IMR-90 (cell line): ENCODE measurements around the gene CYFIP1. TPM values are rescaled to one million over a fixed set of nuclear protein-coding genes. Genes with fewer than 3 reads are reported as not detected.
A peak's percentile ranks its signal among the peaks of the same experiment; 100 is the strongest.

ENCODE experiments used
- FOS ChIP-seq: fragments of 150-350 bp; IDR thresholded peaks from 2 replicates; pipeline ENCODE4 v1.6.1; 2016; ENCODE audit warnings: low read depth, low read length
- MAZ ChIP-seq: IDR thresholded peaks from 2 replicates; pipeline ENCODE4 v1.6.1; 2012; ENCODE audit warnings: low read depth, mild to moderate bottlenecking, low read length, improper control_type of control experiment, moderate library complexity, borderline replicate concordance
- MXI1 ChIP-seq: IDR thresholded peaks from 2 replicates; pipeline ENCODE4 v1.6.1; 2012; ENCODE audit warnings: low read depth, mild to moderate bottlenecking, low read length, moderate library complexity, borderline replicate concordance
- RFX5 ChIP-seq: IDR thresholded peaks from 2 replicates; pipeline ENCODE4 v1.8.0; 2012; ENCODE audit warnings: low read depth, mild to moderate bottlenecking, low read length, moderate library complexity
- polyA plus RNA-seq, 3 experiments: library from polyadenylated mRNA; depleted of rRNA; stranded (reverse); fragments of >200 nt; gene quantifications; 2 replicates each; pipeline ENCODE4 v1.2.3, GENCODE V29; 2012; ENCODE audit warnings: low replicate concordance in 1 of 3
- total RNA-seq: library from RNA; depleted of rRNA; stranded (reverse); fragments of >200 nt; gene quantifications from 2 replicates; pipeline ENCODE4 v1.2.3, GENCODE V29; 2012
- TF ChIP-seq, protein P1 (sequence below): fragments of 150-350 bp; IDR thresholded peaks from 2 replicates; pipeline ENCODE4 v1.6.1; 2017; ENCODE audit warnings: mild to moderate bottlenecking, antibody characterized with exemption, low read length, low read depth

CYFIP1 gene
- total and polyA plus RNA-seq, 2 of the 4 experiments (the other 2 are of a cell fraction) = 58.4 to 163 TPM

DNA sequence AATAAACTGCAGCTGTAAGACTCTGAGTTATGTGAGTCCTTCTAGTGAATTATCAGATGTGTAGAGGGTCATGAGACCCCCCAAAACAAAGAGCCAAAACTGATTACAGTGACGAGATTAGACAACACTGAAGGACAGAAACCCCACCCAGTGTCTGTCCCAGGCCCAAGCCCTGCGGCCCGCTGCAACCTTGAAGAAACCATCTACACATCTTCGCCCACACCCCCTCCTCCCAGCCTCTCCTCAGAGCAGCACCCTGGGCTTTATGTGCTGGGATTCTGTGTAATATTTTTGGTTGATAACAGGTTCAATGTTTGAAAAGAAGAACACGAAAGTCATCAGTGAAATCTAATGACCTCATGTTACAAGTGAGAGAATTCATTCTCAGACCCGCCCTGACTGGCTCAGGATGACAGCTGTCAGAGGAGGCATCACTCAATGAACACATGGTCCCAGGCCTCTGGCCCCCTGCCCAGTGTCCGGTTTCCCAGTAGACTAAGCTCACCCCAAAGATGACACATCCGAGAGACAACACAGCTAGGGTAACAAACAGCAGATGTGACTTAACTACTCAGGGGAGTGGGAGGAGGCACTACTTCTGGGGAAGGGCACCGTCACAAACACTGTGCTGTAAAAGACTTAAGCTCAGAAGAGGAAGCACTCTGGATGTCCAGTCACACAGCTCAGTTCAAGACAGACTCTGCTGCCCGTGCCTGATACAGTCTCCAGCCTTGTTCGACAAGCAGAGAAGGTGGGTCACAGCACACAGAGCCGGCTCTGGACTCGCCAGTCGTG, 92.8 kb downstream of the CYFIP1 start (continued):
- TF ChIP-seq MAZ (no peak), RFX5 (no peak), FOS (peak; percentile 59), MXI1 (peak; percentile 88)
- TF ChIP-seq, protein P1, sequence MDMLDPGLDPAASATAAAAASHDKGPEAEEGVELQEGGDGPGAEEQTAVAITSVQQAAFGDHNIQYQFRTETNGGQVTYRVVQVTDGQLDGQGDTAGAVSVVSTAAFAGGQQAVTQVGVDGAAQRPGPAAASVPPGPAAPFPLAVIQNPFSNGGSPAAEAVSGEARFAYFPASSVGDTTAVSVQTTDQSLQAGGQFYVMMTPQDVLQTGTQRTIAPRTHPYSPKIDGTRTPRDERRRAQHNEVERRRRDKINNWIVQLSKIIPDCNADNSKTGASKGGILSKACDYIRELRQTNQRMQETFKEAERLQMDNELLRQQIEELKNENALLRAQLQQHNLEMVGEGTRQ = peak; percentile 62; the same call in 1 of the 2 replicates
